NCI-H510A treated with DMSO at 0.1 percent for 48 hours (cell line): Measurements from ENCODE around the gene ZNF740.
A peak's percentile ranks its signal among the peaks of the same experiment; 100 is the strongest.

Source experiments
- DNase-seq: peaks from one replicate; lab custom pipeline; 2025; lab: John Stamatoyannopoulos, UW

Gene ZNF740

GRCh38 chr12:53214687-53215455, 34.3 kb downstream of the ZNF740 start:
- no peak for DNase-seq

GRCh38 chr12:53215497-53215896, 35.0 kb downstream of the ZNF740 start:
- DNase-seq = no peak

GRCh38 chr12:53217051-53217930, 36.8 kb downstream of the ZNF740 start:
- DNase-seq = no peak

GRCh38 chr12:53217931-53218307, 37.4 kb downstream of the ZNF740 start:
- no peak for DNase-seq

- no peak for DNase-seq
Observed at GRCh38 chr12:53218551-53219291, 38.2 kb downstream of the ZNF740 start.

- DNase-seq = no peak
Observed at GRCh38 chr12:53219292-53219955, 38.9 kb downstream of the ZNF740 start.

- peak; percentile 84 for DNase-seq
Observed at GRCh38 chr12:53219956-53220693, 39.6 kb downstream of the ZNF740 start.

- peak; percentile 90 for DNase-seq
Observed at GRCh38 chr12:53220694-53221202, 40.2 kb downstream of the ZNF740 start.

GRCh38 chr12:53221203-53222080, 40.9 kb downstream of the ZNF740 start:
- DNase-seq = no peak

GRCh38 chr12:53222170-53222721, 41.7 kb downstream of the ZNF740 start:
- no peak for DNase-seq

- DNase-seq = no peak
Observed at GRCh38 chr12:53222806-53223261, 42.3 kb downstream of the ZNF740 start.

- no peak for DNase-seq
Observed at GRCh38 chr12:53223389-53224060, 43.0 kb downstream of the ZNF740 start.

GRCh38 chr12:53224061-53224896, 43.8 kb downstream of the ZNF740 start:
- DNase-seq = peak; percentile 86

- no peak for DNase-seq
Observed at GRCh38 chr12:53224897-53225634, 44.5 kb downstream of the ZNF740 start.

GRCh38 chr12:53225635-53226424, 45.3 kb downstream of the ZNF740 start:
- DNase-seq = no peak

- no peak for DNase-seq
Observed at GRCh38 chr12:53226815-53227214, 46.3 kb downstream of the ZNF740 start.
